Colonic mucosa (tissue), 4 donors: ENCODE measurements around the gene MRC2. TPM values are rescaled to one million over a fixed set of nuclear protein-coding genes. Genes with fewer than 3 reads are reported as not detected.

Experiments
- DNase-seq: peaks from one replicate; pipeline ENCODE4 v3.0.0-alpha.2; 2020
- H3K27ac ChIP-seq: fragments of 200-600 bp; one replicate; pipeline ENCODE4 v1.8.0; 2021
- H3K27me3 ChIP-seq: fragments of 200-600 bp; one replicate; pipeline ENCODE4 v1.8.0; 2021
- H3K36me3 ChIP-seq: fragments of 200-600 bp; one replicate; pipeline ENCODE4 v1.8.0; 2021
- H3K4me1 ChIP-seq: fragments of 200-600 bp; one replicate; pipeline ENCODE4 v1.8.0; 2021; ENCODE audit warnings: mild to moderate bottlenecking
- H3K4me3 ChIP-seq: fragments of 200-600 bp; one replicate; pipeline ENCODE4 v1.8.0; 2021
- H3K9ac ChIP-seq, 2 donors: one replicate each; pipeline ENCODE4 v1.7.0; 2013; ENCODE audit warnings: control low read depth in 2 of 2, low read depth in 2 of 2, low read length in 2 of 2
- H3K9me3 ChIP-seq: fragments of 200-600 bp; one replicate; pipeline ENCODE4 v1.8.0; 2021
- CTCF ChIP-seq: fragments of 200-600 bp; IDR thresholded peaks from one replicate; pipeline ENCODE4 v1.8.0; 2022; ENCODE audit warnings: antibody characterized with exemption, mild to moderate bottlenecking
- intact Hi-C: fragments of 100-400 bp; cut with DNase I; formaldehyde crosslinking; loops from one replicate; pipeline ENCODE4 v1.14.1; 2022
- total RNA-seq, 2 donors: library from RNA; stranded (reverse); fragmentation: NEBNext Ultra II Directional in 1 of 2; extraction: Animal tissue kit (Norgen Biotek cat#: 25700) in 1 of 2; gene quantifications; one replicate each; pipeline ENCODE4 v1.2.1, GENCODE V29; 2021
- donor health status: healthy.
- donor health status: DM: no; HTN: no; CAD: no.
- donor health status: DM: no; HTN: no; CAD: no.

Gene MRC2, protein sequence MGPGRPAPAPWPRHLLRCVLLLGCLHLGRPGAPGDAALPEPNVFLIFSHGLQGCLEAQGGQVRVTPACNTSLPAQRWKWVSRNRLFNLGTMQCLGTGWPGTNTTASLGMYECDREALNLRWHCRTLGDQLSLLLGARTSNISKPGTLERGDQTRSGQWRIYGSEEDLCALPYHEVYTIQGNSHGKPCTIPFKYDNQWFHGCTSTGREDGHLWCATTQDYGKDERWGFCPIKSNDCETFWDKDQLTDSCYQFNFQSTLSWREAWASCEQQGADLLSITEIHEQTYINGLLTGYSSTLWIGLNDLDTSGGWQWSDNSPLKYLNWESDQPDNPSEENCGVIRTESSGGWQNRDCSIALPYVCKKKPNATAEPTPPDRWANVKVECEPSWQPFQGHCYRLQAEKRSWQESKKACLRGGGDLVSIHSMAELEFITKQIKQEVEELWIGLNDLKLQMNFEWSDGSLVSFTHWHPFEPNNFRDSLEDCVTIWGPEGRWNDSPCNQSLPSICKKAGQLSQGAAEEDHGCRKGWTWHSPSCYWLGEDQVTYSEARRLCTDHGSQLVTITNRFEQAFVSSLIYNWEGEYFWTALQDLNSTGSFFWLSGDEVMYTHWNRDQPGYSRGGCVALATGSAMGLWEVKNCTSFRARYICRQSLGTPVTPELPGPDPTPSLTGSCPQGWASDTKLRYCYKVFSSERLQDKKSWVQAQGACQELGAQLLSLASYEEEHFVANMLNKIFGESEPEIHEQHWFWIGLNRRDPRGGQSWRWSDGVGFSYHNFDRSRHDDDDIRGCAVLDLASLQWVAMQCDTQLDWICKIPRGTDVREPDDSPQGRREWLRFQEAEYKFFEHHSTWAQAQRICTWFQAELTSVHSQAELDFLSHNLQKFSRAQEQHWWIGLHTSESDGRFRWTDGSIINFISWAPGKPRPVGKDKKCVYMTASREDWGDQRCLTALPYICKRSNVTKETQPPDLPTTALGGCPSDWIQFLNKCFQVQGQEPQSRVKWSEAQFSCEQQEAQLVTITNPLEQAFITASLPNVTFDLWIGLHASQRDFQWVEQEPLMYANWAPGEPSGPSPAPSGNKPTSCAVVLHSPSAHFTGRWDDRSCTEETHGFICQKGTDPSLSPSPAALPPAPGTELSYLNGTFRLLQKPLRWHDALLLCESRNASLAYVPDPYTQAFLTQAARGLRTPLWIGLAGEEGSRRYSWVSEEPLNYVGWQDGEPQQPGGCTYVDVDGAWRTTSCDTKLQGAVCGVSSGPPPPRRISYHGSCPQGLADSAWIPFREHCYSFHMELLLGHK (N-terminal part only)
- 10 to 100 TPM in 1 of 2 donors, 1 to 10 TPM in 1; 6.4 to 10.9 TPM for total RNA-seq

GRCh38 chr17:62627219-62627903 lies at the start of gene MRC2:
MRC2 (plus strand) TSS chr17:62627670; CDS start chr17:62627803, 133 bp downstream.
- no peaks in the 10 kb centered on the region for H3K9me3 ChIP-seq
- peak; percentile 50 for DNase-seq
- peak within 1 kb of the TSS; percentile 47 for H3K4me3 ChIP-seq
- no peaks in the 10 kb centered on the region for H3K36me3 ChIP-seq
- intact Hi-C loops, result no loop called here
- H3K9ac ChIP-seq, result peak within 1 kb of the TSS; percentile 21 to 56
- no peaks in the 10 kb centered on the region for H3K4me1 ChIP-seq
- TF ChIP-seq CTCF, result no peak
- H3K27ac ChIP-seq, result peak within 1 kb of the TSS; percentile 76
- peaks cover 24% of the 10 kb centered on the region for H3K27me3 ChIP-seq

- no peaks in the 10 kb centered on the region for H3K4me1 ChIP-seq
- no peak for TF ChIP-seq CTCF
- H3K9ac ChIP-seq, result no peak overlapping the region
- no peaks in the 10 kb centered on the region for H3K27me3 ChIP-seq
- no peak for DNase-seq
- H3K9me3 ChIP-seq, result no peaks in the 10 kb centered on the region
- peaks cover 4% of the 10 kb centered on the region for H3K36me3 ChIP-seq
- no peak overlapping the region for H3K27ac ChIP-seq
- no peak overlapping the region for H3K4me3 ChIP-seq
- intact Hi-C loops, result no loop called here
These were observed 48.5 kb upstream of the MRC2 start for GRCh38 chr17:62578757-62579487.

DNA sequence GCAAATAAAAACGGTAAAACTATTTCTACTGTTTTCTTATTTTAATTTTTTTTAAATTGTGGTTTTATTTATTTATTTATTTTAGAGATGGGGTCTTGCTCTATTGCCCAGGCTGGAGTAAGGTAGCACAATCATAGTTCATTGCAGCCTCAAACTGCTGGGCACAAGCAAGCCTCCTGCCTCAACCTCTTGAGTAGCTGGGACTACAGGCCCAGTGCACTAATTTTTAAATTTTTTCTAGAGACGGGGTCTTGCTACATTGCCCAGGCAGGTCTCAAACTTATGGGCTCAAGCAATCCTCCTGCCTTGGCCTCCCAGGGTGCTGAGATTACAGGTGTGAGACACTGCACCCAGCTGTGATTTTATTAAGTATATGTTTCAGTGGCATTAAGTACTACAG lies 46.5 kb upstream of the MRC2 start:
- no peak for TF ChIP-seq CTCF
- H3K9ac ChIP-seq, result no peak overlapping the region
- no peaks in the 10 kb centered on the region for H3K27me3 ChIP-seq
- peaks cover 4% of the 10 kb centered on the region for H3K36me3 ChIP-seq
- no peak for DNase-seq
- H3K9me3 ChIP-seq, result no peaks in the 10 kb centered on the region
- intact Hi-C loops, result no loop called here
- H3K4me1 ChIP-seq, result no peaks in the 10 kb centered on the region
- no peak overlapping the region for H3K4me3 ChIP-seq
- H3K27ac ChIP-seq, result no peak overlapping the region

DNA sequence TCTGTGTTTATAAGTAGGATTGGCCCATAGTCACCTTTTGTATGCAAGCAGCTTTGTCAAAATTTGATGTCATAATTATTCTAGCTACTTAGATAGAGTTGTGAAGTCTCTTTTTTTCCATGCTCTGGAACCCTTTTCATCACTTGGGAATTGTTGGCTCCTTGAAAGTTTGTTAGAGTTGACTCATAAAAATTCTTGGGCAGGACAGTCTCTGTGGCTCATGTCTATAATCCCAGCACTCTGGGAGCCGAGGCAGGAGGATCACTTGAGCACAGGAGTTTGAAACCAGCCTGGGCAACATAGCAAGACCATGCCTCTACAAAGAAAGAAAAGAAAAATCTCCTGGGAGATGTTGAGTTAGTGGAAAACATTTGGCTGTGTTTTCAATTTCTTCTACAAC lies 45.7 kb upstream of the MRC2 start:
- H3K36me3 ChIP-seq, result peaks cover 4% of the 10 kb centered on the region
- H3K27ac ChIP-seq, result no peak overlapping the region
- no peak for DNase-seq
- no peak overlapping the region for H3K9ac ChIP-seq
- no peaks in the 10 kb centered on the region for H3K9me3 ChIP-seq
- H3K4me1 ChIP-seq, result no peaks in the 10 kb centered on the region
- H3K4me3 ChIP-seq, result no peak overlapping the region
- intact Hi-C loops, result no loop called here
- TF ChIP-seq CTCF, result no peak
- H3K27me3 ChIP-seq, result no peaks in the 10 kb centered on the region
